Caki2 (cell line): ENCODE results near the gene SPPL2B. TPM values are rescaled to one million over a fixed set of nuclear protein-coding genes. Genes with fewer than 3 reads are reported as not detected.
A peak's percentile ranks its signal among the peaks of the same experiment; 100 is the strongest.

Source experiments
- DNase-seq: peaks from one replicate; pipeline ENCODE4 v3.0.0-alpha.2; 2015; ENCODE audit warnings: low read depth
- in situ Hi-C: cut with HindIII; loops from 2 replicates; pipeline ENCODE4 v1.10.0; 2016; ENCODE audit warnings: low sequenced_read_pairs, low pct_unique_long_range_greater_than_20kb, mixed read lengths
- total RNA-seq: library from RNA; depleted of rRNA; stranded (reverse); fragments of >200 nt; shearing (Covaris generic); gene quantifications from 2 replicates; pipeline ENCODE4 v1.2.3, GENCODE V29; 2014; ENCODE audit warnings: low replicate concordance

Gene SPPL2B
- total RNA-seq, 1 experiment from 2014 or later, result 20.6 TPM

DNA sequence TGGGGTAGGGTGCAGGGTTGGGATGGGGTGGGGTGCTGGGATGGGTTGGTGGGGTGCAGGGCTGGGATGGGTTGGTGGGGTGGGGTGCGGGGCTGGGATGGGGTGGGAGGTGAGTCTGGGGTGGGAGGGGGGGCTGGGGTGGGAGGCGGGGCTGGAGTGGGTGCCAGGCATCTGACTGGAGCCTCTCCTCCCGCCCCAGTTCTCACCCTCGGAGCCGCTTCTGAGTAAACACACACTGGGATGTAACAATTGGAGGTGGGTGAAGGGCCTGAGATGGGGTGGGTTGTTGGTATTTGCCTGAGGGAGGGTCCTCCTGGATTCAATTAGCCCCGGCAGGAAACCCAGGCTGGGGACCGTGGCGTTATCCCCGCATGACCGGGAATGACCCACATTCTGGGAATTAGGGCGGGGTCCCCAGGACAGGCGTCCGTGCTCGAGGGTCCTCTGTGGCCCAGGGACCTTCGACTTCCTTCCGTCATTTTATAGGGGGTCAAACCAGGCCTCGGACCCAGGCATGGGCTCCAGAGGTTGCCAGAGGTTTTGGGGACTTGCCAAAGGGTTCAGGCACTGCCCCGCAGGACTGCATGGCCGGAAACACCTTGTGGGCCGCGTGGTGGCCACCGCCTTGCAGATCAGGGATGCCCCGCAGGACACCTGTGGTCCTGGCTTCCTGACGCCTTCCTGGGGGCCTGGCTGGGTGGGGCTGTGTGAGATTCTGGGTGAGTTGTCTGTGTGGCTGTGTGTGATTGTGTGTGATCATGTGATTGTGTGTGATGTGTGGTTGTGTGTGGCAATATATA, 33.0 kb downstream of the SPPL2B start:
- no peak for DNase-seq

DNA sequence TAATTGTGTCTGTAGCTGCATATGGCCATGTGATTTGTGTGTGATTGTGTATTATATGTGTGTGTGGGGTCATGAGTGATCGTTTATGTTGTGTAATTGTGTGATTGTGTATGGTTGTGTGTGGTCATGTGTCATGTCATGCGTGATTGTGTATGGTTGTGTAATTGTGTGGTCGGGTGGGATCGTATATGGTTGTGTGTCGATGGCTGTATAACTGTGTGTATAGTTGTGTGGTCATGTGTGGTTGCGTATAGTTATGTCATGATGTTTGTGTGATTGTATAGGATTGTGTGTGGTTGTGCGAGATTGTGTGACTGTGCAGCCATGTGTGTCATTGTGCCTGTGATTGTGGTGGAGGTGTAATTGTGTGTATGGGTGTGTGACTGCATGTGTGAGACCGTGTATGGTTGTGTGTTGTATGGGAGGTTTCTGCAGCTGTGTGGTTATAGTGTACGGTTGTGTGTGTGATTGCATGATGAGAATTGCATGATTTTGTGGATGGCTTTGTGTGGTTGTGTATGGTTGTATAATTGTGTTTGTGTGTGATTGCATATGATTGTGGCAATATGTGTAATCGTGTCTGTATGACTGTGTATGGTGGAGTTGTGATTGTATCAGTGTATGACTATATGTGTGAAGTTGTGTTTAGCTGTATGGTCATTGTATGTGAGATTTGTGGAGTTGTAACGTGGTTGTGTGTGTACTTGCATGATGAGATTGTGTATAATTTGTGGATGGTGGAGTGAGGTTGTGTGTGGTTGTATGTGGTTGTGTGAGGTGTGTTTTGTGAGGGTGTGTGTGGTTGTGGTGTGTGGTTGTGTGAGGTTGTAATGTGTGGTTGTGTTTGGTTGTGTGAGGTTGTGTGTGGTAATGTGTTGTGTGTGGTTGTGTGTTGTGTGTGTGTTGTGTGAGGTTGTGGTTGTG, 33.8 kb downstream of the SPPL2B start:
- DNase-seq, result no peak
- in situ Hi-C loops, result no loop called here

More for the DNA sequence above, 33.0 kb downstream of the SPPL2B start:
- in situ Hi-C loops, result no loop called here

DNA sequence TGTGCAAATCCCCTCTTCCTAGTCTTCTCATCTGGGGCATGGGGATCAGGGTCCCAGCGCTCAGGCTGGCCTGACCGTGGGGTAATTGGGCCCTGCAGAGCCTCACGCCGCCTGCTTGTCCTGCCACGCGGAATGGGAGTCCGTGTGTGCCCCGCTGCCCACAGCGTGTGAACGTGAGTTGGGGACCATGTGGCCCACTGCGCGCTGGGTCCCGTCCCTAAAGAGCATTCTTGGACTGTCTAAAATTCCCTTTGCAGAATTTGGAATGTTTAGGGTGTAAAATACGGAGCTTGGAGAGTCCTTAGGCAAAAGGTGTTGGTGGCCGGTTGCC, 34.5 kb downstream of the SPPL2B start:
- no peak for DNase-seq
- in situ Hi-C loops, result no loop called here

DNA sequence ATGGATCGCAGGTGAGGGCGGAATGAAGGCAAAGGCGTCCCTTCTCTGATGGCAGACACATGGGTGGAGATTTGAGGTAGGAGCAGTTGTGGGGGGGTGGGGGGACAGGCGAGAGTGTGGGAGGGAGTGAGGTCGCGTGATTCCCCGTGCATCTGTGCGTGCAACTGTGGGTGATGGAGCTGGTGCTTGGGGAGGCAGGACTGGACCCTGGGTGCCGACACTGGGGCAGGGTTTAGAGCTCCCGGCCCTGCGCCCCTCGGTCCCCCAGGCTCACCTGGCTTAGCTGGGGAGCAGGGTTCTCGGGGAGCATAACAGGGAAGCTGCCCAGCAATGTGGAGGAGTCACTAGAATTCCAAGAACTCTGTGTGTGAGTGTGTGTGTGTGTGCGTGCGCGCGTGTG, 34.9 kb downstream of the SPPL2B start:
- in situ Hi-C loops, result no loop called here
- DNase-seq, result no peak

DNA sequence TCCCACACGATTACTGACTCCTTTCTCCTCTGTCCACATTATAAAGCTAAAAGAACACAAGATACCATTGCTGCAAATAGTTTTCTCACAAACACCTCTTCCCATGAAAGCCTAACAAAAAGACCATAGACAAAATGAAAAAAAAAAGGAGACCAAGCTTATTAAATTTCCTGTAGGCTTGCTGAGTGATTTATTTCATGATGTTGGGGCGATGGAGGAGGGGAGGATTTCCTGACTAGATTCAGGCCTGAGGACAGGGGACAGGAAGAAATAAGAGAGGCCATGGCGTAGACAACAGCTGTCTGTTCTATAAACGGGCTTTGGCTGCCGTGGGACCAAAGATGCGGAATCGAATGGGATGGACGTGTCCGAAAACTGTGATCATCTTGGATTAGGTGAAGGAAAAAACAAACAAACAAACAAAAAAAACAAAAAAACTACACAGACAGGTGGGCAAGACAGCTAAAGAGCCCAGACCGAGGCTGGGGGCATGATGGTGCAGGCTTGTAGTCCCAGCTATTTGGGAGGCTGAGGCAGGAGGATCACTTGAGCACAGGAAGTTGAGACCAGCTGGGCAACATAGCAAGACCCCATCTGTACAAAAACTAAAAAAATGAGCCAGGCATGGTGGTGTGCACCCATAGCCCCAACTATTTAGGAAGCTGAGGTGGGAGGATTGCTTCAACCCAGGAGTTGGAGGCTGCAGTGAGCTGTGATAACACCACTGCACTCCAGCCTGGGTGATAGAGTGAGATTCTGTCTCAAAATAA, 36.9 kb downstream of the SPPL2B start:
- no peak for DNase-seq
- in situ Hi-C loops, result no loop called here

DNA sequence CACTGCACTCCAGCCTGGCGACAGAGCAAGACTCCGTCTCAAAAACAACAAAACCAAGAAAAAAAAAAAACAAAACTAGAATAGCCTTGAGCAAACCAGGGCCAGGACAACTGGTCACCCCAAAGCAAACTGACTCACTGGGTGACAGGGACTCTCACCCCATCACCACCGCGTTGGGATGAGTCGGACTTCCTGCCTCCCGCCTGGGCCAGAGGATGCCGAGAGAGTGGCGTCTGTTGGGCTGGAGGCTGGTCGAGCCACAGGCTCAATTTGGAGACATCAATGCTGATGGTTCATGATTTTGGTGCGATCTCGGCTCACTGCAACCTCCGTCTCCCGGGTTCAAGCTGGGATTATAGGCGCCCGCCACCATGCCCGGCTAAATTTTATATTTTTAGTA, 43.2 kb downstream of the SPPL2B start:
- DNase-seq, result no peak
- in situ Hi-C loops, result no loop called here

DNA sequence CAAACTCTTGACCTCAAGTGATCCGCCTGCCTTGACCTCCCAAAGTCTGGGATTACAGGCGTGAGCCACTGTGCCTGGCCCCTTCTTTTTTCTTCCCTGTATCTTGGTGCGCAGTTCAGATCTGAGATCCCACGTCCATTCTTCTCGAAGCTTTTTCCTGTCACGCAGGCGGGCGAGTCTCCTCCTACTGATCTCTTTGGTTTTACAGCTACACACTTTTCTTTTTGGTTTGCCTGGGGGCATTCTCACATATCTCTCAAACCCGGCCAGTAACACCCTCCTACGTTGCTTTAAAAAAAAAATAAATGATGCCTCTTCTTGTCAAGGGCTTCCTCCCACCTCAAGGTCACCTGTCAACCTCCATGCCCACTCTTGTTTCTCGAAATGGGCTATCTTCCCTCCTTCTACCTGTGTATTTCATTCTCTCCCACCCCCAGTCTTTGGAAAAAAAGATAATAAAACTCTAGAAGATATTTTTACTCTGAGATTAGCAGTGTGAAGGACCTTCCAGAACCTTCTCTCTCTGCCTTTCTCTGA, 43.7 kb downstream of the SPPL2B start:
- no peak for DNase-seq
- in situ Hi-C loops, result no loop called here

DNA sequence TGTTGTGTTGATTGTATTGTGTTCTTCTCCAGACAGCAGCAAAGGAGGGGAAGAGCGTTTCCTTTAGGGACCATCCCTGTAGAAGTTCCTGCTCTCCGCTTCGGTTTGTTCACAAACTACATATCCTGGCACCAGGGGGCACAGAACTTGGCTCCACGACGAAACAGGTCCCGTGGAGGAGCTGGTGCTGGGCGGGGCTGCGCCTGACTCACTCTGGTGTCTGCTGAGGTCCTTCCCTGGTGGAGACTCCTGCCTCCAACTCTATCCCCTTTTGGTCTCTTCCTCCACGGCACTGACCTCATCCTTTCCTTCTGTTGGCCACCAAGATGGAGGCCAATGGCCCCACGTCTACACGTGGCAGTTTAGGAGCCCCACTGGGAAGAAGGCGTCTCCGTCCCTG, 46.3 kb downstream of the SPPL2B start:
- DNase-seq, result no peak
- in situ Hi-C loops, result no loop called here

DNA sequence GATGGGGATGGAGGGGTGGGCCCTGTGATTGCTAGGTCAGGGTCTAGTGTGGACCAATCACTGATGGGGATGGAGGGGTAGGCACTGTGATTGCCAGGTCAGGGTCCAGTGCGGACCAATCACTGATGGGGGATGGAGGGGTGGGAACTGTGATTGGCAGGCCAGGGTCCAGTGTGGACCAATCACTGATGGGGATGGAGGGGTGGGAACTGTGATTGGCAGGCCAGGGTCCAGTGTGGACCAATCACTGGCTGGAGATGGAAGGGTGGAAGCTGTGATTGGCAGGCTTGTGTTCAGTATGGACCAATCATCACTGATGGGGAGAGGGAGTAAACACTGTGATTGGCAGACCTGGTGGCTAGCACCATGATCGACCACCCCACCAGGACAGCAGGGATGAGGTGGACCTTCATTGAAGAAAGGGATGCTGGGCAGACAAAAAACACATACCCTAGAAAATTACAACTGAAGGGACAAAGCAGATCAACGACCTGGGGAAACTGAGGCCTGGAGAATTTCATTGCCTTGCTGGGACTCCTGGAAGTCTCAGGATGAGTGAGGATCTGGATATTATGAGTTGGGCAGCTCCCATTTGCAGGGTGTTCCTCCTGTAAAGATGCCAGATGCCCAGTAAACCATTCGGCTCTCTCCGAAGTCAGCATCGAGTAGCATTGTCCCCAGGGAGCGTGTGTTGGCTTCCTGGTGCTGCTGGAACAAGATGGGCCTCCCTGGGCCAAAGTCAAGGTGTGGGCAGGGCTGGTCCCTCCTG, 47.1 kb downstream of the SPPL2B start:
- in situ Hi-C loops, result no loop called here
- no peak for DNase-seq

DNA sequence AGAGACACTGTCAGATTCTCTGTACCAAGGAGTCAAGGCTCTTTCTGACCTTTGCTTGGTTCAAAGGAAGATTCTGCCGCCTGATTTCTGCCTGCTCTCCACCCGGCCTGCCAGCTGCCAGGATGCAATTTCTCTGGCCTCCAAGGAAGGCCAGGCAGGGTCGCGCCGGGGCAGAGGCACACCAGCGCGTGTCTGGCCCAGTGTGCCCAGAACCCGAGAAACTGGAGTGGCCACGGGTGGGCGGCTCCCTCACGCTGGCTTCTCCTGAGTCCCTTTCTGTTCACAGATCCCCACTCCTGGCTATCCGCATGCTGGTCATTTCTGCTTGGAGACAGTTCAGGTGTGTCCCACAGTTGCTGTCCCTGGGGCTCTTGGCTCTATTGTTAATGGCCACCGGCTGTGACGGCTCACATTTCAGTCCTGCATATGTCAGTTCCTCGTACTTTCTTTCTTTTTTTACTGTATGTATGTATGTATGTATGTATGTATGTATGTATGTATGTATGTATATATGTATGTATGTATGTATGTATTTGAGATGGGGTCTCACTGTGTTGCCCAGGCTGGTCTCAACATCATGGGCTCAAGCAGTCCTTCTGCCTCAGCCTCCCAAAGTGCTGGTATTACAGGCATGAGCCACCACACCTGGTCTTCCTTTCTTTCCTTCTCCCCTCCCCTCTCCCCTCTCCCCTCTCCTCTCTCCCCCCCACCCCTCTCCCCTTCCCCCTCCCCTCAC, 48.5 kb downstream of the SPPL2B start:
- DNase-seq, result no peak
- in situ Hi-C loops, result no loop called here

DNA sequence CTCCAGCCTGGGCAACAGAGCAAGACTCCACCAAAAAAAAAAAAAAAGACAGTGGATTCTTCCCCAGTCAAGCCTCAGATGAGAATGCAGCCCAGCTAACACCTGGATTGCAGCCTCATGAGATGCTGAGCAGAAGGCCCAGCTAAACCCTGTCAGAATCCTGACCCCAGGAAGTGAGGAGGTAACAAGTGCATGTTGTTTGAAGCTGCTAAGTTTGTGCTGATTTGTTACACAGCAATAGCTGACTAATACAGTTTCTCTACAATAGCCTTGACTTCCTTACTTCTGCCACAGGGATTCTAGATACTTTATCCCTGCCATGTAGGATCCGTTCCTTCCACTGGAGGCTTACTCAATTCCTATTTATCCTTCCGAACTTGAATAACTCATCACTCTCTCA, 52.1 kb downstream of the SPPL2B start:
- in situ Hi-C loops, result no loop called here

DNA sequence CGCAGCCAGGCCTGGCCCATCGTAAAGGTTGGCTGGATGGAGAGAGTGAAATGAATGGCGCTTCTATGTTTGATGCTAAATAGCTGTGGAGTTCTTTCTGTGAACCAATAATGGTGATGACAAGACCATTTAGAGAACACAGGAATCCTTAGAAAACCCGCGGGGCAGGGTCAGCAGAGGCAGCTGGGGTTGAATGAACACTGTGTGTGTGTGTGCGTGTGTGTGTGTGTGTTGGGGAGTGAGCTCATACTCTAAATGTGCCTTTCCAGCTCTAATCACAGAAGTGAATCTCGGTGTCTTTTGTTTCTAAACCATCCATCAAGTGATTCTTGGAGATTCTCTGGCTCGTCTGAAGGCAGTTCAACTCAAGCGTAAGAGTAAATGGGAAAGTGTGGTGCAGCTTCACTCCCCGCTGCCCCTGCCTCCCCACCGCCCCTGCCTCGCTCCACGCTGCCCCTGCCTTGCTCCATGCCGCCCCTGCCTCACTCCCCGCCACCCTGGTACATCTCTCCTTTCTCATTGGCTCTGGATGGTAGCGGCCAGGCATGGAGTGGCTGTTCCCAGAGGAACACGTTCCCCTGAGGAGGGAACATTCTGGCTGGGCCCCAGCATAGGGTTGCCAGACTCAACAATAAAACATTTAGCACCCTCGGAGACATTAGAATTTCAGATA, 52.8 kb downstream of the SPPL2B start:
- DNase-seq, result no peak
- in situ Hi-C loops, result no loop called here

More for the DNA sequence above, 52.1 kb downstream of the SPPL2B start:
- DNase-seq, result no peak

DNA sequence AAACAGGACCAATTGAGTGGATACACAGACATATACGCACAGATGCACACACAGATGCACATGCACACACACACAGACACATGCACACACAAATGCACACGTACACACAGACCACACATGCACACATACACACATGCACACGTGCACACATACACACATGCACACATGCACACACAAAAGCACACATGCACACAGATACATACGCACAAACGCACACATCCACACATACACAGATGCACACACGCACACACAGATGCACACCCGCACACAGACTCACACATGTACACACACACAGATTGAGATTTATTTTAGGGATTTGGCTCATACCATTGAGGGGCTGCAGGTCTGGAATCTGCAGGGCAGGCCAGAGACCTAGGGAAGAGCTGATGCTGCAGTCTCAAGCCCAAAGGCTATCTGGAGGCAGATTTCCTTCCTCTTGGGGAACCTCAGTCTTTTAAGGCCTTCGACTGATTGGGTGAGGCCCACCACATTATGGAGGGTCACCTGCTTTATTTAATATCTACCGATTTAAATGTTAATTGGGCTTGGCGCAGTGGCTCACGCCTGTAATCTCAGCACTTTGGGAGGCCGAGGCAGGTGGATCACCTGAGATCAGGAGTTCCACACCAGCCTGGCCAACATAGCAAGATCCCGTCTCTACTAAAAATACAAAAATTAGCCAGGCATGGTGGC, 54.2 kb downstream of the SPPL2B start:
- DNase-seq, result no peak
- in situ Hi-C loops, result no loop called here

DNA sequence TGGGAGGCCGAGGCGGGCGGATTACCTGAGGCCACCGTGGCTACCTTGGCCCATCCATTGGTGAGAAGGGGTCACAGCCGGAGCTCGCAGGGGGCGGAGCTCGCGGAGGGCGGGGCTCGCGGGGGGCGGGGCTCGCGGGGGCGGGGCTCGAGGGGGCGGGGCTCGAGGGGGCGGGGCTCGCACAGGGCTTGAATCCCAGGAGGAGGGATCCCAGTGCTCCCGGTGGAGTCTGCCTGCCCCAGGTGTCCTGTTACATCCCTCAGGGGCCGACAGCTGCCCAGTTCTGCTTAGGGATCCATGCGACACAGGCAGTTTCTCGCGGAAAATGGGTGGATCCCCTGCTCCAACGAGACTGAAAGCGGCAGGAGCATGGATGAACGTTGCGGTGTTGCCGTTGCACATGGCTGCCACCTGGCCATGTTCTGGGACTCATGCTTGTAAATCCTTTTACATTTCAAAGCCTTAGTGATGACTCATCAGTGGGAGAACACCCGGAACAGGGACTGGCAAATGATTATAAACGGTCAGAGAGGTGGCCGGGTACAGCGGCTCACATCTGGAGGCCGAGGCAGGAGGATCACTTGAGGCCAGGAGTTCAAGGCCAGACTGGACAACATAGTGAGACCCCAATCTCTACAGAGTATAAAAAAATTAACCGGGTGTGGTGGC, 56.7 kb downstream of the SPPL2B start:
- in situ Hi-C loops, result no loop called here
- peak; percentile 91 for DNase-seq

DNA sequence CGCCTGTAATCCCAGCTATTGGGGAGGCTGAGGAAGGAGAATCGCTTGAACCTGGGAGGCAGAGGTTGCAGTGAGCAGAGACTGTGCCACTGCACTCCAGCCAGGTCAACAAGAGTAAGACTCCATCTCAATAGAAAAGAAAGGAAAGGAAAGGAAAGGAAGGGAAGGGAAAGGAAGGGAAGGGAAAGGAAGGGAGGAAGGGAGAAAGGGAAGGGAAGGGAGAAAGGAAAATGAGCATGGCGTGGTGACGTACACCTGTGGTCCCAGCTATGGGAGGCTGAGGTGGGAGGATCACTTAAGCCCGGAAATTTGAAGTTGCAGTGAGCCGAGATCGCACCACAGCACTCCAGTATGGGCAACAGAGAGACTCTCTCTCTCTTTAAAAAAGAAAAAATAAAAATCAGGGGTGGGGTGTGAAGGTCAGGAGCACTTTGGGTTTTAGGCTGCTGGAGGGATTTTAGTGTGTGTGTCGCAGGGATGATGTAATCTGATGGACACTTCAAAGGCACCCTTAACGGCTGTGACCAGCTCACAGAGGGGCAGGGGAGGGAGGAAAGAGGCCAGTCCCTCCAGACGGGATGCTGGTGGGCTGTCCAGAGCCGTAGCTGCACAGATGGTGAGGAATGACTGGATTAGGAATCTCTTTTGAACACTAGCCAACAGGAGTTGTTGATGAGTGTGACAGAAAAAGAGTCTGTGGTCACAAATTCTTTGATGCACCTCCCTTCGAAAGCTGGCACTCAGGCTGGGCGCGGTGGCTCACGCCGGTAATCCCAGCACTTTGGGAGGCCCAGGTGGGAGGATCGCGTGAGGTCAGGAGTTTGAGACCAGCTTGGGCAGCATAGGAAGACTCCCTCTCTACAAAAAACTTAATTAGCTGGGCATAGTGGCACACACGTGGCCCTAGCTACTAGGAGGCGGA, 59.1 kb downstream of the SPPL2B start:
- in situ Hi-C loops, result no loop called here
- DNase-seq, result no peak
